ENCODE data around the gene CCDC177.

The CCDC177 gene

GRCh38 chr14:69587389-69587788 lies 12.7 kb upstream of the CCDC177 start:
- H3K4me3 ChIP-seq (ENCODE audit: control insufficient read depth, low read depth, low read length): no peak overlapping the region
- DNase-seq (ENCODE audit: low read depth): no peak
- TF ChIP-seq, protein P1, sequence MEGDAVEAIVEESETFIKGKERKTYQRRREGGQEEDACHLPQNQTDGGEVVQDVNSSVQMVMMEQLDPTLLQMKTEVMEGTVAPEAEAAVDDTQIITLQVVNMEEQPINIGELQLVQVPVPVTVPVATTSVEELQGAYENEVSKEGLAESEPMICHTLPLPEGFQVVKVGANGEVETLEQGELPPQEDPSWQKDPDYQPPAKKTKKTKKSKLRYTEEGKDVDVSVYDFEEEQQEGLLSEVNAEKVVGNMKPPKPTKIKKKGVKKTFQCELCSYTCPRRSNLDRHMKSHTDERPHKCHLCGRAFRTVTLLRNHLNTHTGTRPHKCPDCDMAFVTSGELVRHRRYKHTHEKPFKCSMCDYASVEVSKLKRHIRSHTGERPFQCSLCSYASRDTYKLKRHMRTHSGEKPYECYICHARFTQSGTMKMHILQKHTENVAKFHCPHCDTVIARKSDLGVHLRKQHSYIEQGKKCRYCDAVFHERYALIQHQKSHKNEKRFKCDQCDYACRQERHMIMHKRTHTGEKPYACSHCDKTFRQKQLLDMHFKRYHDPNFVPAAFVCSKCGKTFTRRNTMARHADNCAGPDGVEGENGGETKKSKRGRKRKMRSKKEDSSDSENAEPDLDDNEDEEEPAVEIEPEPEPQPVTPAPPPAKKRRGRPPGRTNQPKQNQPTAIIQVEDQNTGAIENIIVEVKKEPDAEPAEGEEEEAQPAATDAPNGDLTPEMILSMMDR (IDR thresholded peaks at IDR 0.05; ENCODE audit: control insufficient read depth, insufficient read depth, low read depth, low read length, missing control alignments): no peak

- no peak overlapping the region for H3K4me3 ChIP-seq (ENCODE audit: control insufficient read depth, low read depth, low read length)
- TF ChIP-seq, protein P1 (IDR thresholded peaks at IDR 0.05; ENCODE audit: control insufficient read depth, insufficient read depth, low read depth, low read length, missing control alignments): no peak
- DNase-seq (ENCODE audit: low read depth): no peak
Observed at GRCh38 chr14:69586404-69586803, 11.7 kb upstream of the CCDC177 start.

DNA sequence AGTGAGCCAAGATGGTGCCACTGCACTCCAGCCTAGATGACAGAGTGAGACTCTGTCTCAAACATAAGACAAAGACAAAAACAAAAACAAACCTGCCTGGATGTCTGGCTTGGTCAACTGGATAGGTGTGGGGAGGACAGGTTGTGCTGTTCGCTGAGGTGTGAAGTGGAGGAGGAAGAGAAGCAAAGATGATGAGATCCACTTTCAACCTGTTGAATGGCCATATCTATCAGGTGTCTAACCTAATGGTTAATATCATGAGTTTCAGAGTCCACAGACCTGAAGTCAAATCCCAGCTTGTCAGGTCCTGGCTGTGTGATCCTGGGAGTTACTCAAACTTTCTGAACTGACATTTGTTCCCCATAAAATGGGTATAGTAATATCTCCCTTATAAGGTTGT lies 9.7 kb upstream of the CCDC177 start:
- DNase-seq (ENCODE audit: low read depth): no peak
- no peak overlapping the region for H3K4me3 ChIP-seq (ENCODE audit: control insufficient read depth, low read depth, low read length)
- TF ChIP-seq, protein P1 (IDR thresholded peaks at IDR 0.05; ENCODE audit: control insufficient read depth, insufficient read depth, low read depth, low read length, missing control alignments): no peak

DNA sequence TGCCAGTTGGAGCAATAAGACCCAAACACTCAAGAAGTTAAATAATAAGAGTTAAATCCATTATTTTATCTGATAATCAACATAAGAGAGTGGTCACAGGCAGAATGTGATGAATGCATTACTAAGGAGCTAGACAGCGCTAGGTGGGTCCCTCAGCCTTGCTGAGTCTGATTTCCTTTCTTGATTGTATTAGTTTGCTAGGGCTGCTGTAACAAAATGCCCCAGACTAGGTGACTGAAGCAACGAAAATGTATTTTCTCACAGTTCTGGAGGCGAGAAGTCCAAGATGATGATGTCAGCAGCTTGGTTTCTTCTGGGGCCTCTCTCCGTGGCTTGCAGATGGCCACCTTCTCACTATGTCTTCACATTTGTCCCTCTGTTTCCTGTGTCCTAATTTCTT lies 8.2 kb upstream of the CCDC177 start:
- no peak for DNase-seq (ENCODE audit: low read depth)
- TF ChIP-seq, protein P1 (IDR thresholded peaks at IDR 0.05; ENCODE audit: control insufficient read depth, insufficient read depth, low read depth, low read length, missing control alignments): no peak
- no peak overlapping the region for H3K4me3 ChIP-seq (ENCODE audit: control insufficient read depth, low read depth, low read length)

- no peak for DNase-seq (ENCODE audit: low read depth)
- TF ChIP-seq, protein P1 (IDR thresholded peaks at IDR 0.05; ENCODE audit: control insufficient read depth, insufficient read depth, low read depth, low read length, missing control alignments): no peak
- no peak overlapping the region for H3K4me3 ChIP-seq (ENCODE audit: control insufficient read depth, low read depth, low read length)
Observed at GRCh38 chr14:69582212-69582611, 7.5 kb upstream of the CCDC177 start.

- TF ChIP-seq, protein P1 (IDR thresholded peaks at IDR 0.05; ENCODE audit: control insufficient read depth, insufficient read depth, low read depth, low read length, missing control alignments): no peak
- H3K4me3 ChIP-seq (ENCODE audit: control insufficient read depth, low read depth, low read length): no peak overlapping the region
- no peak for DNase-seq (ENCODE audit: low read depth)
Observed at GRCh38 chr14:69581316-69581935, 6.8 kb upstream of the CCDC177 start.
